Measurements from ENCODE around the gene DIP2A. TPM values are rescaled to one million over a fixed set of nuclear protein-coding genes. Genes with fewer than 3 reads are reported as not detected.

Gene DIP2A, protein sequence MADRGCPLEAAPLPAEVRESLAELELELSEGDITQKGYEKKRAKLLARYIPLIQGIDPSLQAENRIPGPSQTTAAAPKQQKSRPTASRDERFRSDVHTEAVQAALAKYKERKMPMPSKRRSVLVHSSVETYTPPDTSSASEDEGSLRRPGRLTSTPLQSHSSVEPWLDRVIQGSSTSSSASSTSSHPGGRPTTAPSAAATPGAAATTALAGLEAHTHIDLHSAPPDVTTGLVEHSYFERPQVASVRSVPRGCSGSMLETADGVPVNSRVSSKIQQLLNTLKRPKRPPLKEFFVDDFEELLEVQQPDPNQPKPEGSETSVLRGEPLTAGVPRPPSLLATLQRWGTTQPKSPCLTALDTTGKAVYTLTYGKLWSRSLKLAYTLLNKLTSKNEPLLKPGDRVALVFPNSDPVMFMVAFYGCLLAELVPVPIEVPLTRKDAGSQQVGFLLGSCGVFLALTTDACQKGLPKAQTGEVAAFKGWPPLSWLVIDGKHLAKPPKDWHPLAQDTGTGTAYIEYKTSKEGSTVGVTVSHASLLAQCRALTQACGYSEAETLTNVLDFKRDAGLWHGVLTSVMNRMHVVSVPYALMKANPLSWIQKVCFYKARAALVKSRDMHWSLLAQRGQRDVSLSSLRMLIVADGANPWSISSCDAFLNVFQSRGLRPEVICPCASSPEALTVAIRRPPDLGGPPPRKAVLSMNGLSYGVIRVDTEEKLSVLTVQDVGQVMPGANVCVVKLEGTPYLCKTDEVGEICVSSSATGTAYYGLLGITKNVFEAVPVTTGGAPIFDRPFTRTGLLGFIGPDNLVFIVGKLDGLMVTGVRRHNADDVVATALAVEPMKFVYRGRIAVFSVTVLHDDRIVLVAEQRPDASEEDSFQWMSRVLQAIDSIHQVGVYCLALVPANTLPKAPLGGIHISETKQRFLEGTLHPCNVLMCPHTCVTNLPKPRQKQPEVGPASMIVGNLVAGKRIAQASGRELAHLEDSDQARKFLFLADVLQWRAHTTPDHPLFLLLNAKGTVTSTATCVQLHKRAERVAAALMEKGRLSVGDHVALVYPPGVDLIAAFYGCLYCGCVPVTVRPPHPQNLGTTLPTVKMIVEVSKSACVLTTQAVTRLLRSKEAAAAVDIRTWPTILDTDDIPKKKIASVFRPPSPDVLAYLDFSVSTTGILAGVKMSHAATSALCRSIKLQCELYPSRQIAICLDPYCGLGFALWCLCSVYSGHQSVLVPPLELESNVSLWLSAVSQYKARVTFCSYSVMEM (N-terminal part only)
- total RNA-seq: 17.1 and 18.9 TPM in 2 replicates

DNA sequence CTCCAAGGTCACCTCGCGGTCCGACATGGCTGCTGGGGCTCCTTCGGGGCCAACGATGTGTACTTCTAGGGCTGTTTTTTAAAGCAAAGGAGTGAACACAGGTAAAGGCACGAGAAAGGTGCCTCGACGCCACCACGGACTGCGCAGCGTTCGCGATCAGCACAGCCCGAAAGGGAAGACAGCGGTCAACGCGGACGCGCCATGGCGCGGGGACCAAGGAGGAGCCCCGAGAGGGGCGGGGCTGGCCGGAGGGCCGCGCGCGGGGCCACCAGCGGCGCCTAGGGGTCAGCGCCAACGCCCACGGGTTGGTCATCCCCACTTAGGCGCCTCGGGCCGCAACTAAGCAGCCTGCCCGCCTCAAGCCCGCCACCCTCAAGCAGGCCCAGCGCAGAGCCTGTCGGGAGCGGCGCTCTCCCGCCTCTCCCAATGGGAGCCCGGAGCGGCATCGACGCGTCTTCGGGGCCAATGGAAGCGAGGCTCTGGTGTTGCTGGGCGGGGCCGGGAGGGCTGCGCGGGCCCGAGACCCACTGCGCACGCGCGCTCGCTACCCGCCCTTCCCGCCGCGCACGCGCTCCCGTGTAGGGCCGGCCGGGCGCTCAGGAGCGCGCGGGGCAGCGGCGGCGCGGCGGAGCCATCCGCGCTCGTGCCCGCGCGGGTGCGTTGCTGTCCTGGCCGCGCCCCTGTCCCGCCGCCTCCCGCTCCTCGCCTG is at the start of gene DIP2A:
TSS of gene DIP2A (plus strand) at position 577 of the 709 bp plus-strand sequence. CDS start 241 bp downstream, outside the sequence.

DNA sequence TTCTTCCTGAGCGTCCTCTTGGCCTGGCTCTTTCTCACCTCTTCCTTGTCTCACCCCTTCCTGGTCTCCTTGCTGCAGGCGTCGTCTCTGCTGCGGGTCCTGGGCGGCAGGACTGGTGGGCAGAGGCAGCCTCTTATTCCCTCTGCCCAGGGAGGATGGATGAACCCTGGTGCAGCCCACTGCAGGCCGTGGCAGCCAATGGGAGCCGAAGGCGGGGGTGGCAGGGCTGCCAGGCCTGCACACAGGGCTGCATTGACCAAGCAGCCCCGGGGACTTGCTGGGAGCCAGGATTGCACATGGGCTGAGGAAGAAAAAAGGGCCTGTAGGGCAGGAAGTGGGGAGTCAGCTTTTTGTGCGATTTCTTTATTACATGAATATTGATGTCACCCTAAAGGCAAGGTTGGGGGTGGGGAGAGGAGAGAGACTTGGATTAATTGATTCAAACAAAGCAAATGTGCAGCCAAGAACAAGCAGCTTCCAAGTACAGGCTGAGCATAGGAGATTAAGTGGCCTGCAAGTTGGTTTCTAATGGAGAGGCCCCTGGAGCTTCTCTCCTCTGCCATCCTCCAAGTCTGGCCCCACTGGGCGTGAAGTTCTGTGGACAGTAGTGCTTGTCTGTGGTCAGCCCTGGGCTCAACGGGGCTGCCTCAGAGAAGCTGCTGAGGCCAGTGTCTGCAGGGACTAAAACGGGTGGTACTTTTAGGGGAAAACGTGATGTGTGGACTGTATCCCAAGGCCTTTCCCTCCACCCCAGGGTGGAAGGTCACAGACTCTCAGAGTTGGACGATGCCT is 146.5 kb downstream of the DIP2A start, which contains the start of gene S100B:
TSS of gene S100B (minus strand) at position 108 of the 792 bp plus-strand sequence. CDS start 2,667 bp downstream, outside the sequence.

Other genes with a start within 250 kb of the DIP2A start
- 61.1 and 66.4 TPM in 2 replicates for gene LSS, start 230.1 kb upstream of the DIP2A start, total RNA-seq
- 48.5 and 49.3 TPM in 2 replicates for gene MCM3AP, start 173.3 kb upstream of the DIP2A start, total RNA-seq
- 28.9 and 29.6 TPM in 2 replicates for gene YBEY, start 172.5 kb upstream of the DIP2A start, total RNA-seq
- 1.3 and 2.3 TPM in 2 replicates for gene C21orf58, start 135.0 kb upstream of the DIP2A start, total RNA-seq
- gene PCNT, start 134.7 kb upstream of the DIP2A start, total RNA-seq: 18.0 and 21.5 TPM in 2 replicates
- 0.62 TPM in 1 of 2 replicates, not detected in the other for gene S100B, start 146.2 kb downstream of the DIP2A start, total RNA-seq
- 64.3 and 64.6 TPM in 2 replicates for gene PRMT2, start 176.8 kb downstream of the DIP2A start, total RNA-seq

All from cardiac ventricle fibroblast (primary cell).